HCT116 (cell line): ENCODE data around the gene MAGIX. TPM values are rescaled to one million over a fixed set of nuclear protein-coding genes. Genes with fewer than 3 reads are reported as not detected.

Experiments used
- ATAC-seq: fragments of 200-7000 bp; cut with Tn5 transposase; 2 replicates; pipeline ENCODE4 v1.9.1; 2020; ENCODE audit warnings: mild to moderate bottlenecking, moderate library complexity
- BruUV-seq: library from RNA; stranded (reverse); fragments of 400-500 nt; replicated peaks from 2 replicates; lab custom pipeline; 2021; lab: Mats Ljungman, UMichigan
- CTCF ChIA-PET: fragments of 300-600 bp; sonication (Branson Sonifier 250); formaldehyde crosslinking; loops from one replicate; lab custom pipeline; 2021; ENCODE audit warnings: antibody characterized with exemption; lab: Charles Lee
- POLR2A ChIA-PET: fragments of 300-600, 350-600 bp; sonication (Branson Sonifier 250); formaldehyde crosslinking; loops from one replicate; lab custom pipeline; 2021; ENCODE audit warnings: antibody characterized with exemption; lab: Charles Lee
- RAD21 ChIA-PET, 2 experiments: fragments of 300-600 bp; sonication (Branson Sonifier 250); formaldehyde crosslinking; loops; one replicate each; lab custom pipeline; 2023; ENCODE audit warnings: low total read pairs in 2 of 2; ENCODE audit not compliant: uncharacterized antibody in 2 of 2, unreplicated experiment in 2 of 2, low non-redundant PET in 1 of 2; lab: Charles Lee
- DNase-seq: peaks from one replicate; pipeline ENCODE4 v3.0.0-alpha.2; 2010; ENCODE audit warnings: low read depth, low spot score
- H2AFZ ChIP-seq: fragments of 200-600 bp; shearing (Covaris generic), sonication (generic); 2 replicates; pipeline ENCODE4 v1.6.1; 2017; ENCODE audit warnings: low read depth, mixed run types, mixed read lengths, antibody characterized with exemption, low read length; ENCODE audit not compliant: poor library complexity, severe bottlenecking
- H3K27ac ChIP-seq: 2 replicates; pipeline ENCODE4 v1.5.1; 2012; ENCODE audit warnings: low read depth, low read length
- H3K27me3 ChIP-seq: fragments of 200-600 bp; sonication (generic); 2 replicates; pipeline ENCODE4 v1.6.1; 2016; ENCODE audit warnings: mixed run types, low read length, mixed read lengths; ENCODE audit not compliant: insufficient read depth
- H3K36me3 ChIP-seq, 2 experiments: fragments of 200-500 bp in 1 of 2; fragments of 200-600 bp in 1 of 2; sonication (Bioruptor generic) in 1 of 2; sonication (generic) in 1 of 2; 2 replicates each; pipeline versions ENCODE4 v1.5.1 to v1.6.1; 2014 to 2016; ENCODE audit warnings: low read length in 2 of 2, inconsistent platforms in 1 of 2, mixed read lengths in 1 of 2, mixed run types in 1 of 2; ENCODE audit not compliant: insufficient read depth in 2 of 2, control insufficient read depth in 1 of 2
- H3K4me1 ChIP-seq, 2 experiments: fragments of 200-600 bp in 1 of 2; sonication (generic) in 1 of 2; 2 replicates each; pipeline versions ENCODE4 v1.5.1 to v1.6.1; 2012 to 2017; ENCODE audit warnings: low read length in 2 of 2, inconsistent platforms in 1 of 2, mild to moderate bottlenecking in 1 of 2, mixed read lengths in 1 of 2, mixed run types in 1 of 2, moderate library complexity in 1 of 2; ENCODE audit not compliant: insufficient read depth in 2 of 2, control insufficient read depth in 1 of 2
- H3K4me2 ChIP-seq: fragments of 200-600 bp; sonication (generic); 2 replicates; pipeline ENCODE4 v1.6.1; 2017; ENCODE audit warnings: mixed run types, low read length, mixed read lengths
- H3K4me3 ChIP-seq, 2 experiments: fragments of 200-600 bp in 1 of 2; sonication (generic) in 1 of 2; replicated peaks in 1 of 2; 2 replicates each; pipeline ENCODE4 v1.5.1; 2011 to 2016; ENCODE audit warnings: low read length in 2 of 2, control low read depth in 1 of 2, low read depth in 1 of 2, mild to moderate bottlenecking in 1 of 2, mixed read lengths in 1 of 2, mixed run types in 1 of 2
- H3K79me2 ChIP-seq: fragments of 200-600 bp; sonication (generic); 2 replicates; pipeline ENCODE4 v1.6.1; 2017; ENCODE audit warnings: mild to moderate bottlenecking, mixed run types, low read length, moderate library complexity, mixed read lengths; ENCODE audit not compliant: insufficient read depth
- H3K9ac ChIP-seq: fragments of 200-600 bp; sonication (generic); 2 replicates; pipeline ENCODE4 v1.6.1; 2016; ENCODE audit warnings: low read length, mixed read lengths
- H3K9me2 ChIP-seq: fragments of 200-600 bp; sonication (generic), shearing (Covaris generic); 2 replicates; pipeline ENCODE4 v1.6.1; 2017; ENCODE audit warnings: mixed run types, mild to moderate bottlenecking, moderate library complexity; ENCODE audit not compliant: insufficient read depth
- H3K9me3 ChIP-seq, 2 experiments: fragments of 200-500 bp in 1 of 2; fragments of 200-600 bp in 1 of 2; sonication (Bioruptor generic) in 1 of 2; sonication (generic) in 1 of 2; 2 replicates each; pipeline ENCODE4 v1.6.1; 2014 to 2017; ENCODE audit warnings: low read length in 2 of 2, mixed read lengths in 2 of 2, inconsistent platforms in 1 of 2, low read depth in 1 of 2, mild to moderate bottlenecking in 1 of 2, mixed run types in 1 of 2, moderate library complexity in 1 of 2; ENCODE audit not compliant: control insufficient read depth in 1 of 2, insufficient read depth in 1 of 2
- H4K20me1 ChIP-seq: fragments of 200-600 bp; sonication (generic), shearing (Covaris generic); 2 replicates; pipeline ENCODE4 v1.6.1; 2017; ENCODE audit warnings: mixed run types, mild to moderate bottlenecking, moderate library complexity; ENCODE audit not compliant: insufficient read depth
- CBX3 ChIP-seq: IDR thresholded peaks from 2 replicates; pipeline ENCODE4 v1.6.1; 2012; ENCODE audit warnings: low read depth
- CEBPB ChIP-seq: IDR thresholded peaks from 2 replicates; pipeline ENCODE4 v1.6.1; 2012; ENCODE audit warnings: low read depth
- EGR1 ChIP-seq: IDR thresholded peaks from 2 replicates; pipeline ENCODE4 v1.6.1; 2012; ENCODE audit warnings: low read depth
- ELF1 ChIP-seq: IDR thresholded peaks from 2 replicates; pipeline ENCODE4 v1.6.1; 2012; ENCODE audit warnings: low read depth, borderline replicate concordance
- EZH2 ChIP-seq: fragments of 200-600 bp; sonication (generic); IDR thresholded peaks from 2 replicates; pipeline ENCODE4 v1.6.1; 2017; ENCODE audit warnings: antibody characterized with exemption, mixed run types
- FOSL1 ChIP-seq: IDR thresholded peaks from 2 replicates; pipeline ENCODE4 v1.6.1; 2012; ENCODE audit warnings: low read depth
- JUND ChIP-seq: IDR thresholded peaks from 2 replicates; pipeline ENCODE4 v1.6.1; 2012
- POLR2AphosphoS5 ChIP-seq: IDR thresholded peaks from 2 replicates; pipeline ENCODE4 v1.6.1; 2011; ENCODE audit warnings: mild to moderate bottlenecking, low read depth, low read length, moderate library complexity
- SIN3A ChIP-seq: IDR thresholded peaks from 2 replicates; pipeline ENCODE4 v1.6.1; 2012; ENCODE audit warnings: low read depth
- SRF ChIP-seq: IDR thresholded peaks from 2 replicates; pipeline ENCODE4 v1.6.1; 2012; ENCODE audit warnings: low read depth
- ZFX ChIP-seq: fragments of 450-650 bp; IDR thresholded peaks from 2 replicates; pipeline ENCODE4 v1.6.1; 2017
- ZNF274 ChIP-seq: fragments of 200-500 bp; sonication (Bioruptor generic); IDR thresholded peaks from 2 replicates; pipeline ENCODE4 v1.6.1; 2014; ENCODE audit warnings: mild to moderate bottlenecking, low read depth, low read length, inconsistent platforms
- intact Hi-C: fragments of 100-400 bp; cut with micrococcal nuclease; formaldehyde crosslinking; loops from 2 replicates; pipeline ENCODE4 v1.10.0; 2022
- total RNA-seq: library from RNA; stranded (reverse); gene quantifications from one replicate; pipeline ENCODE4 v1.2.1, GENCODE V29; 2021; ENCODE audit not compliant: unreplicated experiment
- TF ChIP-seq, protein P1 (sequence below): IDR thresholded peaks from 2 replicates; pipeline ENCODE4 v1.6.1; 2012
- TF ChIP-seq, protein P2 (sequence below): IDR thresholded peaks from 2 replicates; pipeline ENCODE4 v1.6.1; 2011; ENCODE audit warnings: mild to moderate bottlenecking, low read length, moderate library complexity; ENCODE audit not compliant: insufficient replicate concordance; ENCODE audit errors: extremely low read depth
- TF ChIP-seq, protein P3 (sequence below), 3 experiments: fragments of 200-600 bp in 1 of 3; sonication (generic) in 1 of 3; IDR thresholded peaks in 2 of 3; conservative IDR thresholded peaks in 1 of 3; 2 replicates each; pipeline ENCODE4 v1.5.1; 2012 to 2017; ENCODE audit warnings: low read depth in 2 of 3, low read length in 2 of 3, antibody characterized with exemption in 1 of 3, borderline replicate concordance in 1 of 3, control low read depth in 1 of 3, mild to moderate bottlenecking in 1 of 3, mixed read lengths in 1 of 3, mixed run types in 1 of 3, moderate library complexity in 1 of 3; ENCODE audit not compliant: insufficient read depth in 1 of 3
- TF ChIP-seq, protein P4 (sequence below): IDR thresholded peaks from 2 replicates; pipeline ENCODE4 v1.6.1; 2012

The MAGIX gene
- total RNA-seq, 1 experiment from 2014 or later = 2.6 TPM

DNA sequence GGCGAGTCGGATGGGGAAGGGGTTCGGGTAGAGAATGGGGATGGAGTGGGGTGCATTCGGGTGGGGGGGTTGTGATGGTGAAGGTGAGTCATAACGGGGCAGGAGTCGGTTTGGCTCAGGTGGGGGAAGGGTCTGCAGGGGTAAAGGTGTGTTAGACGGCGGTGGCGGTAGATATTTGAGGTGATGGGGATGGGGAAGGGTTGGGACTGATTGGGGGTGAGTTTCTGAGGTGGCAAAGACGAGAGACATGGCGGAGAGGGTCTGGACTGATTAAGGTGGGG, 36.7 kb downstream of the MAGIX start:
- Histone ChIP-seq H4K20me1 (no peaks in the 10 kb centered on the region), H3K4me1 (peaks cover 3 to 6% of the 10 kb centered on the region in 2 experiments), H3K9ac (no peak overlapping the region), H3K9me3 (no peaks in the 10 kb centered on the region), H3K27me3 (no peaks in the 10 kb centered on the region), H3K27ac (no peak overlapping the region), H3K79me2 (no peaks in the 10 kb centered on the region), H3K9me2 (no peaks in the 10 kb centered on the region), H3K36me3 (no peaks in the 10 kb centered on the region), H2AFZ (no peak overlapping the region), H3K4me3 (no peak overlapping the region), H3K4me2 (peak overlapping the region; percentile 73)
- intact Hi-C loops = loop anchor here (10.0 kb wide), 1 partner anchor 636 kb away; no protein-coding TSS in a partner anchor
- POLR2A ChIA-PET = no interaction called here
- CTCF ChIA-PET = no interaction called here
- TF ChIP-seq EGR1 = no peak
- TF ChIP-seq FOSL1 = no peak
- no peak for TF ChIP-seq EZH2
- no peak for TF ChIP-seq SIN3A
- TF ChIP-seq ELF1 = no peak
- TF ChIP-seq ZNF274 = no peak
- no peak for TF ChIP-seq ZFX
- TF ChIP-seq POLR2AphosphoS5 = no peak
- no peak for TF ChIP-seq CBX3
- TF ChIP-seq, protein P1, sequence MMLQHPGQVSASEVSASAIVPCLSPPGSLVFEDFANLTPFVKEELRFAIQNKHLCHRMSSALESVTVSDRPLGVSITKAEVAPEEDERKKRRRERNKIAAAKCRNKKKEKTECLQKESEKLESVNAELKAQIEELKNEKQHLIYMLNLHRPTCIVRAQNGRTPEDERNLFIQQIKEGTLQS = no peak
- TF ChIP-seq, protein P2, sequence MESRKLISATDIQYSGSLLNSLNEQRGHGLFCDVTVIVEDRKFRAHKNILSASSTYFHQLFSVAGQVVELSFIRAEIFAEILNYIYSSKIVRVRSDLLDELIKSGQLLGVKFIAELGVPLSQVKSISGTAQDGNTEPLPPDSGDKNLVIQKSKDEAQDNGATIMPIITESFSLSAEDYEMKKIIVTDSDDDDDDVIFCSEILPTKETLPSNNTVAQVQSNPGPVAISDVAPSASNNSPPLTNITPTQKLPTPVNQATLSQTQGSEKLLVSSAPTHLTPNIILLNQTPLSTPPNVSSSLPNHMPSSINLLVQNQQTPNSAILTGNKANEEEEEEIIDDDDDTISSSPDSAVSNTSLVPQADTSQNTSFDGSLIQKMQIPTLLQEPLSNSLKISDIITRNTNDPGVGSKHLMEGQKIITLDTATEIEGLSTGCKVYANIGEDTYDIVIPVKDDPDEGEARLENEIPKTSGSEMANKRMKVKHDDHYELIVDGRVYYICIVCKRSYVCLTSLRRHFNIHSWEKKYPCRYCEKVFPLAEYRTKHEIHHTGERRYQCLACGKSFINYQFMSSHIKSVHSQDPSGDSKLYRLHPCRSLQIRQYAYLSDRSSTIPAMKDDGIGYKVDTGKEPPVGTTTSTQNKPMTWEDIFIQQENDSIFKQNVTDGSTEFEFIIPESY = no peak
- no peak for TF ChIP-seq JUND
- TF ChIP-seq, protein P3, sequence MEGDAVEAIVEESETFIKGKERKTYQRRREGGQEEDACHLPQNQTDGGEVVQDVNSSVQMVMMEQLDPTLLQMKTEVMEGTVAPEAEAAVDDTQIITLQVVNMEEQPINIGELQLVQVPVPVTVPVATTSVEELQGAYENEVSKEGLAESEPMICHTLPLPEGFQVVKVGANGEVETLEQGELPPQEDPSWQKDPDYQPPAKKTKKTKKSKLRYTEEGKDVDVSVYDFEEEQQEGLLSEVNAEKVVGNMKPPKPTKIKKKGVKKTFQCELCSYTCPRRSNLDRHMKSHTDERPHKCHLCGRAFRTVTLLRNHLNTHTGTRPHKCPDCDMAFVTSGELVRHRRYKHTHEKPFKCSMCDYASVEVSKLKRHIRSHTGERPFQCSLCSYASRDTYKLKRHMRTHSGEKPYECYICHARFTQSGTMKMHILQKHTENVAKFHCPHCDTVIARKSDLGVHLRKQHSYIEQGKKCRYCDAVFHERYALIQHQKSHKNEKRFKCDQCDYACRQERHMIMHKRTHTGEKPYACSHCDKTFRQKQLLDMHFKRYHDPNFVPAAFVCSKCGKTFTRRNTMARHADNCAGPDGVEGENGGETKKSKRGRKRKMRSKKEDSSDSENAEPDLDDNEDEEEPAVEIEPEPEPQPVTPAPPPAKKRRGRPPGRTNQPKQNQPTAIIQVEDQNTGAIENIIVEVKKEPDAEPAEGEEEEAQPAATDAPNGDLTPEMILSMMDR (IDR thresholded peaks at IDR 0.05 in 2 of 3, conservative IDR thresholded peaks at IDR 0.05 in 1 of 3; ENCODE audit: borderline replicate concordance in 1 of 3, insufficient read depth in 1 of 3, low read depth in 2 of 3, low read length in 2 of 3) = no peak
- TF ChIP-seq, protein P4, sequence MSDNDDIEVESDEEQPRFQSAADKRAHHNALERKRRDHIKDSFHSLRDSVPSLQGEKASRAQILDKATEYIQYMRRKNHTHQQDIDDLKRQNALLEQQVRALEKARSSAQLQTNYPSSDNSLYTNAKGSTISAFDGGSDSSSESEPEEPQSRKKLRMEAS = no peak
- TF ChIP-seq SRF = no peak
- no peak for TF ChIP-seq CEBPB
- RAD21 ChIA-PET = no interaction called here
- ATAC-seq (no peak), DNase-seq (no peak)
- no TSS peak for BruUV-seq
